ENCODE results near the gene ZBTB16. TPM values are rescaled to one million over a fixed set of nuclear protein-coding genes. Genes with fewer than 3 reads are reported as not detected.
A peak's percentile ranks its signal among the peaks of the same experiment; 100 is the strongest.

The ZBTB16 gene
- total and polyA plus RNA-seq, 9 donors: 12.7 to 160 (median 68.7) TPM

- Histone ChIP-seq H3K4me3 (no peak overlapping the region), H3K36me3 (no peaks in the 10 kb centered on the region), H3K27ac (peak overlapping the region; percentile 86 to 89), H3K27me3 (no peaks in the 10 kb centered on the region), H3K9me3 (no peaks in the 10 kb centered on the region), H3K4me1 (ENCODE audit: insufficient read depth) (peaks cover 72% of the 10 kb centered on the region)
- intact Hi-C loops (cut with DNase I): loop anchor here in 1 of 4 donors (5.0 to 10.0 kb wide), 2 partner anchors 83 to 90 kb away; no protein-coding TSS in a partner anchor
- WGBS, 3 donors: 66 to 73% (median 71%) methylated on average over 14 of the region's 14 CpGs
- DNase-seq: no peak
- TF ChIP-seq, protein P1, sequence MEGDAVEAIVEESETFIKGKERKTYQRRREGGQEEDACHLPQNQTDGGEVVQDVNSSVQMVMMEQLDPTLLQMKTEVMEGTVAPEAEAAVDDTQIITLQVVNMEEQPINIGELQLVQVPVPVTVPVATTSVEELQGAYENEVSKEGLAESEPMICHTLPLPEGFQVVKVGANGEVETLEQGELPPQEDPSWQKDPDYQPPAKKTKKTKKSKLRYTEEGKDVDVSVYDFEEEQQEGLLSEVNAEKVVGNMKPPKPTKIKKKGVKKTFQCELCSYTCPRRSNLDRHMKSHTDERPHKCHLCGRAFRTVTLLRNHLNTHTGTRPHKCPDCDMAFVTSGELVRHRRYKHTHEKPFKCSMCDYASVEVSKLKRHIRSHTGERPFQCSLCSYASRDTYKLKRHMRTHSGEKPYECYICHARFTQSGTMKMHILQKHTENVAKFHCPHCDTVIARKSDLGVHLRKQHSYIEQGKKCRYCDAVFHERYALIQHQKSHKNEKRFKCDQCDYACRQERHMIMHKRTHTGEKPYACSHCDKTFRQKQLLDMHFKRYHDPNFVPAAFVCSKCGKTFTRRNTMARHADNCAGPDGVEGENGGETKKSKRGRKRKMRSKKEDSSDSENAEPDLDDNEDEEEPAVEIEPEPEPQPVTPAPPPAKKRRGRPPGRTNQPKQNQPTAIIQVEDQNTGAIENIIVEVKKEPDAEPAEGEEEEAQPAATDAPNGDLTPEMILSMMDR (IDR thresholded peaks at IDR 0.05): no peak
- TF ChIP-seq POLR2A (IDR thresholded peaks at IDR 0.05): no peak
- TF ChIP-seq EP300 (IDR thresholded peaks at IDR 0.05): no peak
Measured at GRCh38 chr11:114172055-114172861, 112.7 kb downstream of the ZBTB16 start.

GRCh38 chr11:114172871-114173444, 113.4 kb downstream of the ZBTB16 start:
- intact Hi-C loops (cut with DNase I): loop anchor here in 1 of 4 donors (5.0 to 10.0 kb wide), 2 partner anchors 82 to 91 kb away; no protein-coding TSS in a partner anchor
- H3K9me3 ChIP-seq: no peaks in the 10 kb centered on the region
- H3K36me3 ChIP-seq: no peaks in the 10 kb centered on the region
- H3K27ac ChIP-seq: peak overlapping the region; percentile 86 to 89
- TF ChIP-seq POLR2A (IDR thresholded peaks at IDR 0.05) (no peak), EP300 (IDR thresholded peaks at IDR 0.05) (no peak)
- TF ChIP-seq, protein P1 (IDR thresholded peaks at IDR 0.05): no peak
- 60 to 74% (median 63%) methylated on average over 8 of the region's 8 CpGs for WGBS, 3 donors
- no peak for DNase-seq
- peaks cover 70% of the 10 kb centered on the region for H3K4me1 ChIP-seq (ENCODE audit: insufficient read depth)
- H3K27me3 ChIP-seq: no peaks in the 10 kb centered on the region
- H3K4me3 ChIP-seq: no peak overlapping the region

DNA sequence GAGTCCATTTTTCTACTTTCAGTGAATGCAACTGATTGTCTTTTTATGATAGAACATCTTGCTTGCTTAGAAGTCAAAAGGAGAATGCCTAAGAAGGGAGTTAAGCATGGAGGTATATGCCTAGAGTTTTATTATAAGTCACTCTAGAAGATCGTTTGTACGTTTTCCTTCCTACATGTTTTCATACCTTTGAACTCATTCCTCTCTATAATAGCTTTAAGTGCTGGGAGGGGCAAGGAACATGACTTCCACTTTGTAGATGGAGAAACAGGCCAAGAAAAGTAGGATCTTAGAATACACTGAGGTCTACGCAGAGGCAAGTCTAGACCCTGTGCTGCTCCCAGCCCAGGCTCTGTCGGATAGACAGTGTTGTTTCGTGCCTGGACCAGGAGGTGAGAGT, 114.3 kb downstream of the ZBTB16 start:
- 90 to 94% (median 91%) methylated on average over 5 of the region's 5 CpGs for WGBS, 3 donors
- H3K4me3 ChIP-seq: no peak overlapping the region
- no peaks in the 10 kb centered on the region for H3K27me3 ChIP-seq
- H3K9me3 ChIP-seq: no peaks in the 10 kb centered on the region
- TF ChIP-seq, protein P1 (IDR thresholded peaks at IDR 0.05): no peak
- TF ChIP-seq POLR2A (IDR thresholded peaks at IDR 0.05): no peak
- no peak for TF ChIP-seq EP300 (IDR thresholded peaks at IDR 0.05)
- peak overlapping the region in 1 of 2 donors; percentile 89 for H3K27ac ChIP-seq
- H3K36me3 ChIP-seq: no peaks in the 10 kb centered on the region
- DNase-seq: no peak
- peaks cover 68% of the 10 kb centered on the region for H3K4me1 ChIP-seq (ENCODE audit: insufficient read depth)
- intact Hi-C loops (cut with DNase I): loop anchor here in 1 of 4 donors (5.0 to 10.0 kb wide), 2 partner anchors 81 to 92 kb away; no protein-coding TSS in a partner anchor

- intact Hi-C loops (cut with DNase I): loop anchor here in 2 of 4 donors (5.0 to 10.0 kb wide), 3 partner anchors 80 to 113 kb away; no protein-coding TSS in a partner anchor
- 49 to 97% (median 96%) methylated on average over 2 to 3 of the region's 3 CpGs for WGBS, 3 donors
Measured at GRCh38 chr11:114174712-114175495, 115.4 kb downstream of the ZBTB16 start.

More at GRCh38 chr11:114174712-114175495, 115.4 kb downstream of the ZBTB16 start:
- peaks cover 58% of the 10 kb centered on the region for H3K4me1 ChIP-seq (ENCODE audit: insufficient read depth)
- no peaks in the 10 kb centered on the region for H3K27me3 ChIP-seq
- H3K36me3 ChIP-seq: no peaks in the 10 kb centered on the region
- peak overlapping the region; percentile 37 to 54 for H3K27ac ChIP-seq
- TF ChIP-seq, protein P1 (IDR thresholded peaks at IDR 0.05): no peak
- TF ChIP-seq EP300 (IDR thresholded peaks at IDR 0.05): no peak
- no peak for TF ChIP-seq POLR2A (IDR thresholded peaks at IDR 0.05)
- H3K4me3 ChIP-seq: no peak overlapping the region
- no peaks in the 10 kb centered on the region for H3K9me3 ChIP-seq
- DNase-seq: no peak

Data from ovary (tissue), 9 donors.